Skin of body (tissue), 2 donors: ENCODE results near the gene NQO1. TPM values are rescaled to one million over a fixed set of nuclear protein-coding genes. Genes with fewer than 3 reads are reported as not detected.

Experiments used
- DNase-seq: peaks from one replicate; lab custom pipeline; 2025; lab: John Stamatoyannopoulos, UW
- total RNA-seq: library from RNA; depleted of rRNA; stranded (reverse); fragments of >200 nt; gene quantifications from one replicate; pipeline ENCODE4 v1.2.3, GENCODE V29; 2014

Gene NQO1
- total RNA-seq, 1 donor from 2014 or later = 4.7 TPM

- no peak for DNase-seq
Measured at GRCh38 chr16:69707920-69708683, 18.3 kb downstream of the NQO1 start.

DNA sequence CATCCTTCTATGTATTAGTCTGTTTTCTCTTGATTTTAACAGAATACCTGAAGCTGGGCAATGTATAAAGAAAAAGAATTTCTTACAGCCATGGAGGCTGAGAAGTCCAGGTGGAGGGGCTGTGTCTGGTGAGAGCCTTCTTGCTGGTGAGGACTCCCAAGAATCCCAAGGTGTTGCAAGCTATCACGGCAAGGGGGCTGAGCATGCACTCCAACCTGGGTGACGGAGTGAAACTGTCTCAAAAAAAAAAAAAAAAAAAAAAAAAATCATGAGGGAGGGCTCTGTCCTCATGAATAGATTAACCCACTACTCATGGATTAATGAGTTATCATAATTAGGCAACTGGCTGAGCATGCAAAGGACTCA, 19.4 kb downstream of the NQO1 start:
- no peak for DNase-seq

- DNase-seq = no peak
Measured at GRCh38 chr16:69706256-69706974, 19.9 kb downstream of the NQO1 start.

DNA sequence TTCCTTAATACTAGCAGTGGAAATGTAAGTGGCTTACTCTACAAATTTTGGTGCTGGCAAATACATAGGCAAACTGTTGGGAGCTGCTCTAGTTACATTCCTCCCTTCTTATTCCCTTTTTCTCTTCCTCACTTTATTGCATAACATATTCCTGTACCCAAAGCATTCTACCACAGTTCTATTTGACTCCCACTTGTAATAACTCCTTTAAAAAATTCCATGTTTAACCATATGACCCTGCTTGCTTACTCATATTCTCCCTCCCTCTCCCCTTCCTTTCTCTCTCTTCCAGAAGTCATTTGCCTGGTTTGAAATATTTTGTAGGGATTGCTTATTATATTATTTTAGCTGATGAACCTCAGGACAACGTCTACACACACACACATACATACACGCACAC, 22.7 kb downstream of the NQO1 start:
- DNase-seq = no peak

GRCh38 chr16:69701866-69702265, 24.5 kb downstream of the NQO1 start:
- DNase-seq = no peak

DNA sequence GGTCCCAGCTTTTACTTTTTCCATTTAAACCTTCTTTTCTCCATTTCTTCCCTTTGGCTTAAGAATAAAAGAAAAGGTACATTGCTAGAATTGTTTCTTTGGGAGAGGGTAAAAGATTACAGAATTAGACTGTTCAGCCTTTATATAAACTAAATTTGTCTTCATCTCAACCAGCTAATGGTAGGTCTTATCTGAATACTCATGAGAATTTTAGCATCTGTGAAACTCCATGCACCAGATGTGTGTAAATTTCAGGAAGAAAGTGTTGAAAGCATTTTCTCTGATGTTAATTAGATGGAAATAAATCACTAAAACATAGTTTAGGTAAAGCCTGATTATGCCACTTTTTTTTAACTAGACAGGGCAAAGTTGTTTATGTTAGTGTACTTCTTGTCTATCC, 24.9 kb downstream of the NQO1 start:
- DNase-seq = no peak

DNA sequence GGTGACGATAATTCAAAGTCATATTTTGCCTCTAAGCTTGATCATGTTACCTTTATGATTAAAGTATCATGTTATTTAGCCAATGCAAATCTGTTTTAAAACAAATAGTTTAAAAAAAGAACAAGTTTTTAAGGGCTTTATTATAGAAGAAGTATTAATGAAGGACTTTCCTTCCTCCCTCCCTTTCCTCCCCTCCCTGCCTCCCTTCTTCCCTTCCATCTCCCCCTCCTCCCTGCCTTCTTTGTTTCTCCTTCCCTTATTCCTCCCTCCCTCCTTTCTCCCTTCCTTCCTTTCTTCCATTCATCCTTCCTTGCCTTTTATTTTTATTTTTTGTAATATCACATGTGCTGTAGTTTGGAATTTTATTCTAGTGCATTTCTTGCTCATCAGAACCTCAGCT, 26.4 kb downstream of the NQO1 start:
- no peak for DNase-seq

GRCh38 chr16:69698404-69698803, 28.0 kb downstream of the NQO1 start:
- DNase-seq = no peak

GRCh38 chr16:69693916-69694315, 32.4 kb downstream of the NQO1 start:
- no peak for DNase-seq

GRCh38 chr16:69691980-69692911, 34.1 kb downstream of the NQO1 start:
- DNase-seq = no peak

GRCh38 chr16:69688589-69688988, 37.8 kb downstream of the NQO1 start:
- no peak for DNase-seq

- no peak for DNase-seq
Measured at GRCh38 chr16:69680358-69680757, 46.0 kb downstream of the NQO1 start.

- DNase-seq = no peak
Measured at GRCh38 chr16:69672998-69673713, 53.2 kb downstream of the NQO1 start.

DNA sequence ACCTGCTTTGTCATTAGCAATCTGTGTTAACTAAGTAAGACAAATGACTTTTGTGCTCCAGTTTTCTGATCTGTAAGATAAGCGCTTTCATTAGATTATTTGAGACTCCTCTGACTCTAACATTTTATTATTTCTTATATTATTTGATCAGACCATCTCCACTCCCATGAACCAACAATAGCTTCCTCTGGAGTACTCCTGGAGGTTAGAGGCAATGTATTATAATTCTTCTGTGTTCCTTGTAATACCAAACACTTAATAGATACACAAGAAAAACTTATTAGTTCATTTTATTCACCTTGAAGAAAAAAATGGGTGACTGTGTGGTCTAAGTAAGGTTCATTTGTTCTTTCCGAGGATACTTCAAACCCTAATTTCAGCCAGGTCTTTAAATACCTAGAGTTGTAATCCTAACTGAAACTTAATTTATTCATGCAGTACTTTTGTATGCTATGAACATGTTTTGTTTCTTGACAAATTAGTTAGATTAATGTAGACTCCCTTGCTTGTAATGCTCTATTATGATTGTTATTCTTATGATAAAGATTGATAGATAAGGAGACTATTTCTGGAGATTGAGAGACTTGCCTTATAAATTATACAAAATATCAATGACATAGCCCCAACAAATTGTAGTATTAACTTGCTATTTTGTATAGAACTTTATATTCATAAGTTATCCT, 53.9 kb downstream of the NQO1 start:
- DNase-seq = no peak

GRCh38 chr16:69669577-69669976, 56.8 kb downstream of the NQO1 start:
- DNase-seq = no peak

- no peak for DNase-seq
Measured at GRCh38 chr16:69663846-69664245, 62.5 kb downstream of the NQO1 start.

- DNase-seq = no peak
Measured at GRCh38 chr16:69662901-69663300, 63.5 kb downstream of the NQO1 start.

DNA sequence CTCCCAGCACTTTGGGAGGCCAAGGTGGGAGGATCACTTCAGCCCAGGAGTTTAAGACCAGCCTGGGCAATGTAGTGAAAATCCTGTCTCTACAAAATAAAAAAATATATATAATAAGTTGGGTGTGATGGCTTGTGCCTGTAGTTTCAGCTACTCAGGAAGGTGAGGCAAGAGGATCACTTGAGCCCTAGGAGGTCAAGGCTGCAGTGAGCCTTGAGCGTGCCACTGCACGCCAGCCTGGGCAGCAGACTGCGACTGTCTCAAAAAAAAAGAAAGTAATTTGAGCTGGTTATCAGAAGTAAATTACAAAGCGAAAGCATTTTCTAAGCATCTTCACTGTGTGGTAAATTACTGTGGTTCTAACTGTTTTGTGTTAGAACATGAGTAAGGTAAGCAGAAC, 66.2 kb downstream of the NQO1 start:
- no peak for DNase-seq
